HCT116 (cell line): ENCODE results near the gene ARAP1.

Experiments used
- CEBPB ChIP-seq: IDR thresholded peaks from 2 replicates; pipeline ENCODE4 v1.6.1; 2012; ENCODE audit warnings: low read depth
- CTCF ChIP-seq, 3 experiments: fragments of 200-600 bp in 1 of 3; sonication (generic) in 1 of 3; IDR thresholded peaks in 2 of 3; conservative IDR thresholded peaks in 1 of 3; 2 replicates each; pipeline ENCODE4 v1.5.1; 2012 to 2017; ENCODE audit warnings: low read depth in 2 of 3, low read length in 2 of 3, antibody characterized with exemption in 1 of 3, borderline replicate concordance in 1 of 3, control low read depth in 1 of 3, mild to moderate bottlenecking in 1 of 3, mixed read lengths in 1 of 3, mixed run types in 1 of 3, moderate library complexity in 1 of 3; ENCODE audit not compliant: insufficient read depth in 1 of 3
- EZH2phosphoT487 ChIP-seq: fragments of 200-600 bp; IDR thresholded peaks from 2 replicates; pipeline ENCODE4 v1.6.1; 2018; ENCODE audit warnings: antibody characterized with exemption, borderline replicate concordance
- JUND ChIP-seq: IDR thresholded peaks from 2 replicates; pipeline ENCODE4 v1.6.1; 2012
- MAX ChIP-seq: IDR thresholded peaks from 2 replicates; pipeline ENCODE4 v1.6.1; 2012
- POLR2A ChIP-seq: IDR thresholded peaks from 2 replicates; pipeline ENCODE4 v1.7.0; 2011; ENCODE audit warnings: borderline replicate concordance; ENCODE audit not compliant: insufficient read depth, insufficient read length; ENCODE audit errors: extremely low read depth
- RAD21 ChIP-seq: IDR thresholded peaks from 2 replicates; pipeline ENCODE4 v1.6.1; 2012; ENCODE audit warnings: low read depth, mild to moderate bottlenecking
- REST ChIP-seq: IDR thresholded peaks from 2 replicates; pipeline ENCODE4 v1.6.1; 2012; ENCODE audit warnings: low read depth
- YY1 ChIP-seq: IDR thresholded peaks from 2 replicates; pipeline ENCODE4 v1.6.1; 2011; ENCODE audit warnings: low read length, low read depth, moderate library complexity, mild to moderate bottlenecking; ENCODE audit not compliant: insufficient replicate concordance; ENCODE audit errors: extremely low read depth
- ZBTB33 ChIP-seq: IDR thresholded peaks from 2 replicates; pipeline ENCODE4 v1.6.1; 2011; ENCODE audit warnings: mild to moderate bottlenecking, low read length, moderate library complexity; ENCODE audit not compliant: insufficient replicate concordance; ENCODE audit errors: extremely low read depth

GRCh38 chr11:72682238-72682857, 69.9 kb downstream of the ARAP1 start:
- TF ChIP-seq POLR2A (no peak), RAD21 (no peak), CTCF (IDR thresholded peaks at IDR 0.05 in 2 of 3, conservative IDR thresholded peaks at IDR 0.05 in 1 of 3; ENCODE audit: borderline replicate concordance in 1 of 3, insufficient read depth in 1 of 3, low read depth in 2 of 3, low read length in 2 of 3) (no peak), MAX (no peak), ZBTB33 (no peak), REST (no peak), JUND (no peak), EZH2phosphoT487 (no peak), CEBPB (no peak), YY1 (no peak)
